HG03575 (cell line): ENCODE results near the gene B3GALT6.
"Not testable (repeated sequence)": the region's sequence is repeated elsewhere in the genome, so short reads cannot be mapped to it uniquely, and the experiment has no call there.

Experiments
- ATAC-seq: cut with Tn5 transposase; IDR thresholded peaks from one replicate; pipeline ENCODE4 v1.9.1; 2021; ENCODE audit not compliant: unreplicated experiment, insufficient number of reproducible peaks, low FRiP score; ENCODE audit errors: extremely low read depth

Gene B3GALT6

DNA sequence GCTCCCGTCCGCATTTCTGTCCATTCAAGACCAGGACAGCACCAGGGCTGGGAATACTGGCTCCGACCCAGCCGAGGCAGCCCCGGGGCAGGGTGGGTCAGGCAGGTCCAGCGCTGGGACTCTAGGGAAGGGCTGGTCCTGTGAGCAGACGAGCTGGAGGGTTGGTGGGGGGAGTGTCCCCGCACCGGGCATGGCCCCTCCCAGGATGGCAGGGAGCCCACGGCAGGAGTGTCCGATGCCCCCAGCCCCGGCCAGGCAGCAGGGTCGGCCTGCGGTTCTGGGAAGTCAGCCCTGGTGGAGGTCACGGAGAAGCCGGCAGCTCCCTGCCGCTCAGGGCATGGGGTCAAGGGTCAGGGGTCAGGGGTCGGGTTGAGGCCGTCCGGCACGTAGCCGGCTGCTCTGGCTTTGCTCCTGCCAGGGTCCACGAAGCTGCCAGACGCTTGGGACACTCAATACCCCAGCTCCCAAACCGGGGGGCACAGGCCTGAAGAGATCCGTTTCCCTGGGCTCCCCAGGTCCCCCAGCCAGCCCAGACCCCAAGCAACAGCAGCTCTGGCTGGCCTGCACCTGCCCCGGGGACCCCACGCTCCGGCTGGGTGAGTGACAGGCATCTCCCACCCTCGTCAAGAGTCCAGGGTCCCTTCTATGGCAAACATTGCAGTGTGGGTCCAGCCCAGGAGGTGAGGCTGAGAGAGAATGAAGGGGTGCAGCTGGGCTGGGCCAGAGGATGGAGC is 7.7 kb downstream of the B3GALT6 start:
- no peak for ATAC-seq

DNA sequence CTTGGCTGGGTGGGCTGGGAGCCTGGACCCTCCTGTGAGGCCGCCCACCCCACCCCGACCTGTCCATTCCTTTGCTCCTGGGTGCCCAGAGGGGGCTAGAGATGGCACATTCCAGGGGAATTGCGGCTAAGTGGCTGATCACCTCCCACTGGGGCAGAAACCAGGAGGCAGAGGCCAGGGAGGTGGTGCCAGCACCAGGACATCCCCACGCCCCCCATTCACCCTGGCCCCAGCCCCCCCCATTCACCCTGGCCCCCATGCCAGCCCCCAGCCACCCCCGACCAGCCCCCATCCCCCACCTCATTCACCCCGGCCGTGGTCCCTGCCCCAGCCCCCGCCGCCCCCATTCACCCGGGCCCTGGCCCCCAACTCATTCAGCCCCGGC is 8.3 kb downstream of the B3GALT6 start:
- no peak for ATAC-seq

DNA sequence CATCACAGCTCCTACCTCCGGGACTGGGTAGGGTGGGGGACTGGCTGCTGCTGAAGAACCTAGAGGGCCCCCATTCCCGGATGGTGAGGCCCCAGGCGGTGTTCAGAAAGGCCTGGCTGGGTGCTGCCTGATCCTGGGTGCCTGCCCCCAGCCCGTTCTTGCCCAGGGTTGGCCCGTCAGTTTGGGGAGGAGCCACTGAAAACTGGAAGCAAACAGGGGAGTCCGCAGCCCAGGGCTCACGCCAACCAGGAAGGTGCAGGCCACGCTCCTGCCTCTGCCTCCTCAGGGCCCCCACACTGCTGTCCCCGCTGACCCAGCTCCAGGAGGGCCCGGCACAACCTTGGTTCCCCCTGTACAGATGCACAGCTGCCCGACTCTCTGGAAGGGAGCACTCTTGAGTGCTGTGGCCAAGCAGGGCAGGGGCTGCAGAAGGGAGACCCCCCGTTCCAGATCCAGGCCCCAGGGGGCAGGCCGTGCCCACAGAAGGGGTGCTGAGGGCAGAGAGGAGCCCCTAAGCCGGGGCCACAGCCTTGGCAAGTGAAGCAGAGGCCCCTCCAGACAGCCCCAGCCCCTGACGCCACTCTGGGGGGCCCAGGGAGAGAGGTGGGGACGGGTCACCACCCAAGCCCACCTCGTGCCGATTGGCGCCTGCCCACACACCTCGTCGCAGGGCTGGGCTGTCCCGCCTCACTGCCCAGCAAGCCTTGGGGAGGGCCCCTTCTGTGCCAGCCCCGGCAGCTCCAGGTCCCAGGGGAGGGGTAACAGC is 9.0 kb downstream of the B3GALT6 start:
- ATAC-seq = no peak

GRCh38 chr1:1241588-1242219 is 9.7 kb downstream of the B3GALT6 start:
- ATAC-seq = no peak

DNA sequence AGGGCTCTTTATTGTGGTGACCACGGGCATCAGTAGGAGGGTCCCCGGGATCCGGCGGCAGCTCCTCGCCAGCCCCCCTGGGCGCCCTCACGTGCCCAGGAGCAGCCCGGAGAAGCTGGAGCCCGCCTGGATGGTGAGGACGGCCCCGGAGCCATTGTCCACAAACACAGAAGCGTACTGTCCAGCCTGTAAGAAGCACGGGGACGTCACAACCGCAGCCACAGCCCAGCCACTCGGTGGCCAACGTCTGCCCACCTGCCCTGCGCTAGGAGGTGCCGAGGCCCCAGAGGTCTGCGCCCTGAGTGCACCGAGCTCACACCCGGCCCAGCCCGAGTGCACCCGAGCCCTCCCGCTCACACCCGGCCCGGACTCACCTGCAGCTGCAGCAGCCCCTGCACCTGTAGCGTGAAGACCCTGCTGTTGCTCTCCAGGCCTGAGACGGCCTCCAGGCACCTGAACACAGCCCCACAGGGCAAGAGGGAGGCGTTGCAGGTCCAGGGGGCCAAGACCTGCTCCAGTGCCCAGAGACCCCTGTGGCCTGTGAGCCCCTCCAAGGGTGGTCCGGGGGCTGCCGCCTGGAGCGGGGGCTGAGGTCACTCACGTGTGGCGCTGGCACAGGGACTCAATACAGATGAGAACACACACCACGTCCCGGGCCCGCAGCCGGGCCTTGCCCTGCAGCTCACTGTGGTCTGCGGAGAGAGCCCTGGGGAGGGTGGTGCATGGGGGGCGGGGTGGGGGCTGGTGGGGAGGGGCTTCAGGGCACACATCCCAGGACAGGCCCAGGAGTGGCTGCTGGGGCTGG is 10.6 kb downstream of the B3GALT6 start:
- ATAC-seq = no peak

DNA sequence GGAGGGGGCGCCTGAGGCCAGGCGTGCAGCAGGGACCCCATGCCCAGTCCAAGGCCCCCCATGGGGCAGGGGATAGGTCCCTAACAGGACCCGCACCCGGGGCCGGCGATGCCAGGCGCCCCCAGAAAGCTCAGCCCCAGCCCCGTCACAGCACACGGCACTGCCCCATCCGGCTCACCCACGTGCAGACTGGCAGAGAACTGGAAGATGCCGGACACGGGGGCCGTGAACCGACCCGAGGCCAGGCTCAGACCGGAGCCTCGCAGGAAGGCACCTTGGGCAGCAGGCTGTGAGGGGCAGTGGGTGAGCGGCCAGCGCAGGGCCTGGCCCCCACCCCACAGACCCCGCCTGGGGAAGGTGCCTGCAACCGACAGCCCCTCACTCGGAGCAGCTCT is 11.2 kb downstream of the B3GALT6 start:
- no peak for ATAC-seq

- no peak for ATAC-seq
Observed at GRCh38 chr1:1243807-1244191, 11.8 kb downstream of the B3GALT6 start.

GRCh38 chr1:1244192-1244811 is 12.3 kb downstream of the B3GALT6 start:
- ATAC-seq = no peak

- no peak for ATAC-seq
Observed at GRCh38 chr1:1245178-1245816, 13.3 kb downstream of the B3GALT6 start.

GRCh38 chr1:1245817-1246576 is 14.0 kb downstream of the B3GALT6 start:
- no peak for ATAC-seq

- no peak for ATAC-seq
Observed at GRCh38 chr1:1246577-1247340, 14.7 kb downstream of the B3GALT6 start, which contains the start of gene C1QTNF12. TSS of gene C1QTNF12 (minus strand) at chr1:1246722. CDS start at chr1:1246690, 32 bp downstream.

- no peak for ATAC-seq
Observed at GRCh38 chr1:1247341-1247913, 15.4 kb downstream of the B3GALT6 start.

DNA sequence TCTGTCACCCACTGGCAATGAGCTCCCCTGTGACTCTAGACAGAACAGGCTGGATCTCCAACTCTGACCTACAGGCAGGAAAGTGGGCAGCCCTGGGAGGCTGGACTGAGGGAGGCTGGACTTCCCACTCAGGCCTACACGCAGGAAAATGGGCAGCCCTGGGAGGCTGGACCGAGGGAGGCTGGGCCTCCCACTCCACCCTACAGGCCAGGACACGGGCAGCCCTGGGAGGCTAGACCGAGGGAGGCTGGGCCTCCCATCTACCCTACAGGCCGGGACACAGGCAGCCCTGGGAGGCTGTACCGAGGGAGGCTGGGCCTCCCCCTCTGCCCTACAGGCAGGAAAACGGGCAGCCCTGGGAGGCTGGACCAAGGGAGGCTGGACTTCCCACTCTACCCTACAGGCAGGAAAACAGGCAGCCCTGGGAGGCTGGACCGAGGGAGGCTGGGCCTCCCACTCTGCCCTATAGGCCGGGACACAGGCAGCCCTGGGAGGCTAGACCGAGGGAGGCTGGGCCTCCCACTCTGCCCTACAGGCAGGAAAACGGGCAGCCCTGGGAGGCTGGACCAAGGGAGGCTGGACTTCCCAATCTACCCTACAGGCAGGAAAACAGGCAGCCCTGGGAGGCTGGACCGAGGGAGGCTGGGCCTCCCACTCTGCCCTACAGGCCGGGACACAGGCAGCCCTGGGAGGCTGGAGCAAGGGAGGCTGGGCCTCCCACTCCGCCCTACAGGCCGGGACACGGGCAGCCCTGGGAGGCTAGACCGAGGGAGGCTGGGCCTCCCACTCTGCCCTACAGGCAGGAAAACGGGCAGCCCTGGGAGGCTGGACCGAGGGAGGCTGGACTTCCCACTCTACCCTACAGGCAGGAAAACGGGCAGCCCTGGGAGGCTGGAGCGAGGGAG is 16.2 kb downstream of the B3GALT6 start:
- not testable (repeated sequence) for ATAC-seq

GRCh38 chr1:1250786-1251284 is 18.8 kb downstream of the B3GALT6 start:
- no peak for ATAC-seq

DNA sequence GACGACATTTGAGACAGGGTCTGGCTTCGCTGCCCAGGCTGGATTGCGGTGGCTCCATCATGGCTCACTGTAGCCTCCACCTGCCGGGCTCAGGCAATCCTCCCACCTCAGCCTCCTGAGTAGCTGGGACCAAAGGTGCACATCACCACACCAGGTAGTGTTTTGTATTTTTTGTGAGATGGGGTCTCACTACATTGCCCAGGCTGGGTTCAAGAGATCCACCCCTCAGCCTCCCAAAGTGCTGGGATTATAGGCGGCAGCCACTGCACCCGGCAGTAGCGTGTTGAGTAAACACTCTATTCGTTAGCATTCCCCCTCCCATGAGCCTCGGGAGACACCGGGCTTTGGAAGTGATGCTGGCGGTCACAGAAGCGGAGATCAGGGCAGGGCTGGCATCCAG is 21.3 kb downstream of the B3GALT6 start:
- no peak for ATAC-seq
